K562 (cell line): ENCODE measurements around the gene CCL2. TPM values are rescaled to one million over a fixed set of nuclear protein-coding genes. Genes with fewer than 3 reads are reported as not detected.

ENCODE experiments used
- ATAC-seq: fragments of 200-7000 bp; cut with Tn5 transposase; 3 replicates; pipeline ENCODE4 v1.9.1; 2020; ENCODE audit warnings: moderate library complexity
- BruUV-seq: library from RNA; stranded (reverse); fragments of 400-500 nt; replicated peaks from 2 replicates; lab custom pipeline; 2021; lab: Mats Ljungman, UMichigan
- CTCF ChIA-PET: fragments of 300-600 bp; formaldehyde crosslinking; extraction: SDS; loops from one replicate; lab custom pipeline; 2021; ENCODE audit warnings: low intra/inter-chr PET ratio; lab: Yijun Ruan, JAX
- POLR2A ChIA-PET: fragments of 300-600, 350-650 bp; sonication (Branson Sonifier 250); formaldehyde crosslinking; extraction: SDS; loops from one replicate; lab custom pipeline; 2021; ENCODE audit warnings: antibody characterized with exemption, inconsistent platforms; lab: Yijun Ruan, JAX
- DNase-seq, 4 experiments: peaks; one replicate each; pipeline versions ENCODE4 v3.0.0 to v3.0.0-alpha.2; 2011 to 2018; ENCODE audit warnings: low spot score in 3 of 4, mixed read lengths in 3 of 4; ENCODE audit errors: extremely low read depth in 1 of 4
- FAIRE-seq: peaks from 2 replicates; lab custom pipeline; 2011; peaks lifted over from hg19 to GRCh38; lab: Jason Lieb, UNC
- H2AFZ ChIP-seq: 2 replicates; pipeline ENCODE4 v1.6.0; 2011; ENCODE audit warnings: low read depth, low read length, control low read depth, inconsistent platforms
- H3K27ac ChIP-seq: fragments of 200-600 bp; 3 replicates; pipeline ENCODE4 v1.8.0; 2011; ENCODE audit warnings: low read depth, mild to moderate bottlenecking, control low read depth, inconsistent platforms, low read length, moderate library complexity, mixed read lengths; ENCODE audit errors: extremely low read depth
- H3K27me3 ChIP-seq, 2 experiments: fragments of 300-600 bp in 1 of 2; 2 replicates in 1 of 2; 3 replicates in 1 of 2; pipeline versions ENCODE4 v1.6.0 to v1.8.0; 2011; ENCODE audit warnings: inconsistent platforms in 2 of 2, low read length in 2 of 2, mild to moderate bottlenecking in 1 of 2, mixed read lengths in 1 of 2, moderate library complexity in 1 of 2; ENCODE audit not compliant: control insufficient read depth in 2 of 2, insufficient read depth in 2 of 2
- H3K36me3 ChIP-seq: fragments of 300-600 bp; 3 replicates; pipeline ENCODE4 v1.8.0; 2011; ENCODE audit warnings: mild to moderate bottlenecking, low read length, inconsistent platforms; ENCODE audit not compliant: control insufficient read depth, insufficient read depth
- H3K4me1 ChIP-seq, 2 experiments: fragments of 200-600 bp in 1 of 2; replicated peaks in 1 of 2; 2 replicates in 1 of 2; 3 replicates in 1 of 2; pipeline versions ENCODE4 v1.5.1 to v1.8.0; 2011; ENCODE audit warnings: inconsistent platforms in 2 of 2, low read length in 2 of 2, mild to moderate bottlenecking in 1 of 2, mixed read lengths in 1 of 2, moderate library complexity in 1 of 2; ENCODE audit not compliant: control insufficient read depth in 2 of 2, insufficient read depth in 2 of 2
- H3K4me2 ChIP-seq: 2 replicates; pipeline ENCODE4 v1.6.1; 2011; ENCODE audit warnings: low read length, control low read depth, inconsistent platforms, mixed read lengths; ENCODE audit not compliant: insufficient read depth
- H3K4me3 ChIP-seq: fragments of 200-600 bp; sonication (generic), shearing (Covaris generic); 2 replicates; pipeline ENCODE4 v1.5.1; 2016; ENCODE audit warnings: control low read depth, inconsistent platforms
- H3K79me2 ChIP-seq: fragments of 200-600 bp; 3 replicates; pipeline ENCODE4 v1.8.0; 2011; ENCODE audit warnings: low read length, inconsistent platforms; ENCODE audit not compliant: control insufficient read depth, insufficient read depth
- H3K9ac ChIP-seq, 2 experiments: 2 replicates each; pipeline versions ENCODE4 v1.6.0 to v1.6.1; 2011; ENCODE audit warnings: low read depth in 2 of 2, low read length in 2 of 2, control low read depth in 1 of 2, inconsistent platforms in 1 of 2, mild to moderate bottlenecking in 1 of 2, mixed read lengths in 1 of 2; ENCODE audit not compliant: insufficient read depth in 1 of 2
- H3K9me1 ChIP-seq: one replicate; pipeline ENCODE4 v1.6.0; 2011; ENCODE audit warnings: inconsistent platforms, mild to moderate bottlenecking, low read length, moderate library complexity; ENCODE audit not compliant: control insufficient read depth, insufficient read depth
- H3K9me3 ChIP-seq: replicated peaks from 2 replicates; pipeline ENCODE4 v1.5.1; 2011; ENCODE audit warnings: low read depth, low read length, inconsistent platforms; ENCODE audit not compliant: control insufficient read depth, insufficient read depth
- H4K20me1 ChIP-seq: replicated peaks from 2 replicates; pipeline ENCODE4 v1.6.1; 2011; ENCODE audit warnings: low read length, inconsistent platforms, mixed read lengths; ENCODE audit not compliant: control insufficient read depth, insufficient read depth
- CTCF ChIP-seq, 3 experiments: IDR thresholded peaks in 2 of 3; conservative IDR thresholded peaks in 1 of 3; 2 replicates each; pipeline ENCODE4 v1.5.1; 2011 to 2012; ENCODE audit warnings: low read length in 3 of 3, mild to moderate bottlenecking in 3 of 3, control low read depth in 2 of 3, improper control_type of control experiment in 1 of 3, inconsistent platforms in 1 of 3, low read depth in 1 of 3, mixed read lengths in 1 of 3, moderate library complexity in 1 of 3; ENCODE audit not compliant: insufficient read depth in 2 of 3
- DEAF1 ChIP-seq: fragments of 450-650 bp; formaldehyde crosslinking; IDR thresholded peaks from 2 replicates; pipeline ENCODE4 v1.4.0; 2020; ENCODE audit warnings: mild to moderate bottlenecking, moderate library complexity
- FOSL1 ChIP-seq: fragments of 200-800 bp; sonication (Bioruptor generic); conservative IDR thresholded peaks from 2 replicates; pipeline ENCODE4 v1.6.1; 2016; ENCODE audit warnings: missing genetic modification characterization, missing compliant biosample characterization
- NFIC ChIP-seq: fragments of 450-650 bp; IDR thresholded peaks from 2 replicates; pipeline ENCODE4 v1.6.1; 2017; ENCODE audit warnings: mild to moderate bottlenecking, inconsistent platforms
- POLR2AphosphoS2 ChIP-seq: IDR thresholded peaks from 2 replicates; pipeline ENCODE4 v1.6.1; 2012; ENCODE audit warnings: low read length, improper control_type of control experiment
- RAD51 ChIP-seq: fragments of 450-650 bp; IDR thresholded peaks from 2 replicates; pipeline ENCODE4 v1.7.1; 2016; ENCODE audit warnings: low read depth, mild to moderate bottlenecking, borderline replicate concordance
- RCOR1 ChIP-seq, 2 experiments: IDR thresholded peaks; 2 replicates each; pipeline ENCODE4 v1.6.1; 2012; ENCODE audit warnings: low read depth in 2 of 2, low read length in 2 of 2, borderline replicate concordance in 1 of 2, improper control_type of control experiment in 1 of 2
- REST ChIP-seq, 2 experiments: fragments of 450-650 bp; formaldehyde crosslinking in 1 of 2; IDR thresholded peaks; 2 replicates each; pipeline versions ENCODE4 v1.4.0 to v1.6.1; 2014 to 2020; ENCODE audit warnings: mild to moderate bottlenecking in 2 of 2, borderline replicate concordance in 1 of 2, low read depth in 1 of 2
- SRSF1 ChIP-seq: fragments of 200-400 bp; formaldehyde crosslinking; IDR thresholded peaks from 2 replicates; pipeline ENCODE4 v1.6.1; 2017; ENCODE audit warnings: mild to moderate bottlenecking, low read depth, low read length, moderate library complexity
- ZKSCAN8 ChIP-seq: fragments of 200-800 bp; sonication (Bioruptor generic); IDR thresholded peaks from 2 replicates; pipeline ENCODE4 v1.6.1; 2016; ENCODE audit warnings: missing genetic modification characterization, missing compliant biosample characterization
- WGBS: fragments of 100-300 bp; shearing (Covaris generic); methylation state at CpG from one replicate; pipeline ENCODE4 v1.1.6; 2016; ENCODE audit warnings: low coverage, mixed read lengths; ENCODE audit not compliant: insufficient coverage; ENCODE audit errors: missing lambda C conversion rate; 5-methylcytosine and 5-hydroxymethylcytosine counted together
- in situ Hi-C: fragments of 300-500 bp; cut with MboI; formaldehyde crosslinking; loops from 4 replicates; pipeline ENCODE4 v1.15.0; 2018; ENCODE audit warnings: inconsistent platforms, mixed read lengths
- intact Hi-C: fragments of 100-400 bp; cut with micrococcal nuclease; formaldehyde crosslinking; loops from 2 replicates; pipeline ENCODE4 v1.14.2; 2022
- polyA plus RNA-seq, 8 experiments: library from polyadenylated mRNA; depleted of rRNA in 4 of 8; stranded (reverse) in 5 of 8; unstranded in 3 of 8; fragments of >200 nt; fragmentation: Nextera tagmentation in 2 of 8; fragmentation: Illumina TruSeq in 1 of 8; extraction: Ambion mirVana in 2 of 8; extraction: Trizol in 1 of 8; gene quantifications; 2 replicates each; pipeline versions ENCODE4 v1.2.1 to v1.2.3, GENCODE V29; 2011 to 2014; ENCODE audit warnings: inconsistent platforms in 1 of 8, missing spikeins in 1 of 8
- total RNA-seq, 7 experiments: library from RNA; depleted of rRNA in 6 of 7; stranded (reverse); fragments of >200 nt in 6 of 7; fragmentation: Illumina TruSeq in 2 of 7; extraction: Trizol in 2 of 7; gene quantifications; 2 replicates each; pipeline versions ENCODE4 v1.2.1 to v1.2.3, GENCODE V29; 2011 to 2021; ENCODE audit warnings: low replicate concordance in 1 of 7

Gene CCL2
- total and polyA plus RNA-seq, 9 of the 15 experiments (the other 6 are each of a cell fraction or from before 2014, with no cell fraction given) = 0.54 to 5.4 (median 0.88) TPM

GRCh38 chr17:34306466-34306865, 51.4 kb downstream of the CCL2 start:
- CTCF ChIA-PET = interaction anchor here (4.6 kb wide), 1 partner anchor 107 kb away, joined by 55 read pairs; no protein-coding TSS in a partner anchor
- WGBS = 0% methylated on average over 3 of the region's 3 CpGs
- no peaks in the 10 kb centered on the region for H4K20me1 ChIP-seq
- in situ Hi-C loops (loop anchor here (10.0 kb wide), 1 partner anchor 102 kb away; no protein-coding TSS in a partner anchor), intact Hi-C loops (loop anchor here (1.0 kb wide), 1 partner anchor 106 kb away; no protein-coding TSS in a partner anchor)
- POLR2A ChIA-PET = no interaction called here
- no peaks in the 10 kb centered on the region for H3K9me1 ChIP-seq
- H3K4me2 ChIP-seq = no peak overlapping the region
- no peaks in the 10 kb centered on the region for H3K9me3 ChIP-seq
- H2AFZ ChIP-seq = no peak overlapping the region
- no peak overlapping the region for H3K9ac ChIP-seq
- ATAC-seq = no peak
- no peak overlapping the region for H3K4me3 ChIP-seq
- BruUV-seq = no TSS peak
- H3K27ac ChIP-seq = no peak overlapping the region
- H3K36me3 ChIP-seq = no peaks in the 10 kb centered on the region
- DNase-seq = peak in 2 of 4 experiments; percentile 12 to 15
- no peaks in the 10 kb centered on the region for H3K79me2 ChIP-seq
- FAIRE-seq = no peak
- peaks cover 0 to 4% of the 10 kb centered on the region in 2 experiments; a peak in 2 of 5 replicates for H3K27me3 ChIP-seq
- no peaks in the 10 kb centered on the region for H3K4me1 ChIP-seq
- TF ChIP-seq ZKSCAN8 (CRISPR knock-in tag) = no peak
- TF ChIP-seq DEAF1 (CRISPR knock-in tag) = 0 out of 2 replicates have a peak, but pooled peaks have one; percentile 30
- no peak for TF ChIP-seq RCOR1 (IDR thresholded peaks at IDR 0.05; ENCODE audit: borderline replicate concordance in 1 of 2, low read depth in 2 of 2, low read length in 2 of 2)
- peak; percentile 69 for TF ChIP-seq NFIC
- TF ChIP-seq RAD51 = no peak
- TF ChIP-seq POLR2AphosphoS2 = no peak
- peak; percentile 44 to 59 (median 44); a peak in 4 of 6 replicates for TF ChIP-seq CTCF (IDR thresholded peaks at IDR 0.05 in 2 of 3, conservative IDR thresholded peaks at IDR 0.05 in 1 of 3; ENCODE audit: insufficient read depth in 2 of 3, low read depth in 1 of 3, low read length in 3 of 3)
- TF ChIP-seq SRSF1 = no peak
- TF ChIP-seq FOSL1 = no peak
- peak; percentile 43; the same call in 1 of the 2 replicates for TF ChIP-seq REST (IDR thresholded peaks at IDR 0.05; ENCODE audit: borderline replicate concordance)
- TF ChIP-seq REST (CRISPR knock-in tag; IDR thresholded peaks at IDR 0.05; ENCODE audit: low read depth) = no peak
